Activated naive CD8-positive, alpha-beta T cell treated with anti-CD3 and anti-CD28 coated beads, Interleukin-2, amount 50 U/mL, for 24 hours (primary cell): ENCODE data around the gene TEX19.
A peak's percentile ranks its signal among the peaks of the same experiment; 100 is the strongest.

Source experiments
- ATAC-seq: fragments of 150-1000 bp; cut with Tn5 transposase; one replicate; pipeline ENCODE4 v1.10.0; 2021
- DNase-seq: peaks from one replicate; pipeline ENCODE4 v3.0.0; 2021
- H3K27ac Mint-ChIP-seq: one replicate; pipeline ENCODE4 v1.8.0; 2021; ENCODE audit warnings: mild to moderate bottlenecking, mixed read lengths
- H3K27me3 Mint-ChIP-seq: one replicate; pipeline ENCODE4 v1.8.0; 2021; ENCODE audit warnings: mixed read lengths
- H3K36me3 Mint-ChIP-seq: one replicate; pipeline ENCODE4 v1.8.0; 2021; ENCODE audit warnings: low read depth, mixed read lengths
- H3K4me1 Mint-ChIP-seq: one replicate; pipeline ENCODE4 v1.8.0; 2021; ENCODE audit warnings: mixed read lengths
- H3K4me3 Mint-ChIP-seq: one replicate; pipeline ENCODE4 v1.8.0; 2021; ENCODE audit warnings: mild to moderate bottlenecking, moderate library complexity, mixed read lengths
- H3K9me3 Mint-ChIP-seq: one replicate; pipeline ENCODE4 v1.8.0; 2021; ENCODE audit warnings: mixed read lengths

TEX19 gene

DNA sequence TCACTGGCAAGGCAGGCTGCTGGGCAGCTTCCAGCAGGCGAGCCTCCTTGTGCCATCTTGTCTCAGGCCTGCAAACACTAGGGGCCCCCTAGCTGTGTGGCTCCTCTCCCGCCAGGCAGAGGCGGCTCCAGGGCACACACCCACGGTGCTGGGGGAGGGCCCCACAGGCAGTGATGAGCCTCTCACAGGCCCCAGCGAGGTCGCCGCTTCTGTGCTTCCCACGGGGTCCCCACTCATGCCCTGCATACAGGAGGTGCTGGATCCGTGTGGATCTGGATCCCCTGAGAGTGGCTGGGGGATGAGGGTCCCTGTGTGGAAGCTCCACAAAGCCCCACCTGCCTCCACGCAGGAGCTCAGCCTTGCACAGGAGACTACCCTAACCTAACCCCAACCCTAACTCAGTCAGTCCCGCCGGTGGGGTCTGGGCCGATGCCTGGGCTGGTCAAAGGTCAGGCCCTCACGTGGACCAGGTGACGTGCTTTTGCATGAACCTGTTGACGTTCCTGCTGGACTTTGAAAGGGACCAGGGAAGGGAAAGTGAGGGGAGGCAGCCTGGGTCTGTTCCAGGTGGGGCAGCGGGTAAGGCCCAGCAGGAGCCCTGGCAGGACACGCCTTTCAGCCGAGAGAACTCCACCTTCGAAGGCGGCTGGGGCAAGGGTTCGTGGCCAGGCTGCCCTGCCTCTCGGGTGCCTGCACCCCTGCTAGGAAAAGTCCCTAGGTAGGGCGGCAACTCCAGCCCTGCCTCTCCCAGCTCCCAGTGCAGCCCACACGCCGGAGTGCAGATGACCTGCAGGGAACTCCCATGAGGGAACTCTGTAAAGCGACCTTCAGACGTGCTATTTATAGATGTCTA, 30.7 kb upstream of the TEX19 start:
- Mint-ChIP-seq H3K4me3 (no peak overlapping the region), H3K27me3 (peaks cover 8% of the 10 kb centered on the region), H3K27ac (no peak overlapping the region), H3K36me3 (no peaks in the 10 kb centered on the region), H3K4me1 (peaks cover 22% of the 10 kb centered on the region), H3K9me3 (no peaks in the 10 kb centered on the region)
- ATAC-seq (no peak), DNase-seq (no peak)

DNA sequence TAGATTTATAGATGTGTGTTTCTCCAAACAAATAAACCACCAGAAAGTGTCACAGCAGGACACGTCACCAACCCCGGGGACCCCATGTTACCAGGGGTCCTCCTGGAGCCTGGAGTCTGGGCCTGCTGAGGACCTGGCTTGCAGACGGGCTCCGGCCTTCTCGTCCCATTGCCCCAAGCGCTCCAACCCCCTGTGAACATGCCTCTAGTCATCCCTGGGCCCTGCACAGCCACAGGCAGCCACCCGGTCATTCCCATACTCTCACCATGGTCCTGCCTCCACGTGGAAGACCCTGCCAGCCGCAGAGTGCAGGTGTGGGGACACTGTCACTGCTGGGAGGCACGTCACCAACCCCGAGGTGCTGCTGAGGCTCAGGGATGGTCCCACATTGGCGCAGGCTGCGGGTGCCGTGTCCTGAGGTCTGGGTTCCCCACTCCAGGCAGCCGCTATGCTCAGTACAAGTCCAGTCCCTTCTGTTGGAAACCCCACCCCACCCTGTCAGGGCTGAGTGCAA, 30.0 kb upstream of the TEX19 start:
- Mint-ChIP-seq H3K27me3 (peaks cover 8% of the 10 kb centered on the region), H3K36me3 (no peaks in the 10 kb centered on the region), H3K4me1 (peaks cover 18% of the 10 kb centered on the region), H3K27ac (no peak overlapping the region), H3K4me3 (no peak overlapping the region), H3K9me3 (no peaks in the 10 kb centered on the region)
- no peak for DNase-seq
- no peak for ATAC-seq

DNA sequence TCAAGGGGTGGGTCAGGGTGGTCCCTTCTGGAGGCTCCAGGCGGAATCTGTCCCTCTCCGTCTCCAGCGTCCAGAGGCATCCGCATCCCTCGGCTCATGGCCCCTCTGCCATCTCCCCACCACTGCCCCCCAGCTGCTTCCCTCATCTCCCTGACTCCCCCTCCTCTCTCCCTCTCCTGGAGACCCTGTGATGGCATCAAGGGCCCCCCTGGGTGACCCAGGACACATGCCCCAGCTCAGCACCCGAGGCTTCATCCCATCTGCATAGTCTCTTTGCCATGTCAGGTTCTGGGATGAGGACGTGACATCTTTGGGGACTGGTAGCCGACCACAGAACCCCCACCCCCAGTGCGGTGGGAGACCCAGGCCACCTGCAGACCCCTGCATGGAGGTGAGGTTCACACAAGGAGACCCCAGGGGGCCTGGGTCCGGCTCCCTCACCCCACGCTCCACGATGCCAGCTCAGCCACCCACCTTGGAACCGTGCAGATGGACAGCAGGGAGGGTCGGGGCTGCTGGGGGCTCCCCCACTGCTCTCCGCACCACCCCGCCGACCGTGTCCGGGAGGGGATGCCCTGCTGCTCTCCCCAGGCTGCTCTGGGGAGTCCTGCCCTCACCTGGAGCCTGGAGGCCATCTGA, 29.2 kb upstream of the TEX19 start:
- ATAC-seq, result no peak
- H3K4me3 Mint-ChIP-seq, result no peak overlapping the region
- no peaks in the 10 kb centered on the region for H3K9me3 Mint-ChIP-seq
- H3K27me3 Mint-ChIP-seq, result peaks cover 8% of the 10 kb centered on the region
- no peak overlapping the region for H3K27ac Mint-ChIP-seq
- no peak for DNase-seq
- no peaks in the 10 kb centered on the region for H3K36me3 Mint-ChIP-seq
- peaks cover 21% of the 10 kb centered on the region for H3K4me1 Mint-ChIP-seq

DNA sequence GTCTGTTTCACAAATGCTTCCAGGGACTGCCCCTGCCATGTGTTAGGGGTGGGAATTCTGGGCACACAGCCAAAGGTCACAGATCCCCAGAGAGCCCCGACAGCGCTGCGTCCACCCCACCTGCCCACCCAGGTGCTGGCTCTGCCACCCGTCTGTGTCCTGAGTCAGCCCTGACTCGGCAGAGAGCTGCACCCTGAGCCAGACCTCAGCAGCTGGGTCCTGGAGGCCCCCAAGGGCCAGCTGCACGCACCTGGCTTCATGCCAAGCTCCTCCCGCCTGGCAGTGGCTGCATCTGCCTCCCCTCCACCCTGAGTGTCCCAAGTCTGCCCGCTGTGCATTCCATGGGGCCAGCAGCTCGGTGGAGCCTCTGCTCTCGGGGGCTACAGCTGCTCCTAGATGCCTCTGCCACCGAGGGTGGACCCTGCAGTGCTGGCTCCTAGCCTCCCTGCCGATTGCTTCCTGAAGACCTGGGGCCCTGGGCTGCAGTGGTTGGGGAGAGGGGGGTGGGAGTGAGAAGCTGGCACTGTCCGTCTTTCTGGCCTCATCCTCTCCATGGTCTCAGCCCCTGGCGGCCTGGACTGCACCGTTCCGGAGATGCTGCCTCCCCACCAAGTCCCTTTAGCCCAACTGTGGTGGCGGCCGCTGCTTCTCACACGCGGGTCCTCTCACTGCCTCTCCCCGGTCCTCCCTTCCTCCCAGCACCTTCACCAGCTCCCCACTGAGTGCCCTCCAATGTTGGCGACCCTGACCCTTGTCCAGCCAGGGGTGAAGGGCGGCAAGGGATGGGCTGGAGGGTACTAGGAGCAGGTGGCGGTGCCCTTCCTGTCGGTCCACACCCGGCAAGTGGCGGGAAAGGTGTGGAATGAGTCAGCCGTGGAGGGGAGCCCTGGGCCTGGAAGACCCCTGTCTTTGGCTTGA, 28.5 kb upstream of the TEX19 start:
- DNase-seq (no peak), ATAC-seq (no peak)
- Mint-ChIP-seq H3K4me3 (no peak overlapping the region), H3K36me3 (no peaks in the 10 kb centered on the region), H3K27me3 (peaks cover 10% of the 10 kb centered on the region), H3K27ac (no peak overlapping the region), H3K9me3 (no peaks in the 10 kb centered on the region), H3K4me1 (peaks cover 23% of the 10 kb centered on the region)

DNA sequence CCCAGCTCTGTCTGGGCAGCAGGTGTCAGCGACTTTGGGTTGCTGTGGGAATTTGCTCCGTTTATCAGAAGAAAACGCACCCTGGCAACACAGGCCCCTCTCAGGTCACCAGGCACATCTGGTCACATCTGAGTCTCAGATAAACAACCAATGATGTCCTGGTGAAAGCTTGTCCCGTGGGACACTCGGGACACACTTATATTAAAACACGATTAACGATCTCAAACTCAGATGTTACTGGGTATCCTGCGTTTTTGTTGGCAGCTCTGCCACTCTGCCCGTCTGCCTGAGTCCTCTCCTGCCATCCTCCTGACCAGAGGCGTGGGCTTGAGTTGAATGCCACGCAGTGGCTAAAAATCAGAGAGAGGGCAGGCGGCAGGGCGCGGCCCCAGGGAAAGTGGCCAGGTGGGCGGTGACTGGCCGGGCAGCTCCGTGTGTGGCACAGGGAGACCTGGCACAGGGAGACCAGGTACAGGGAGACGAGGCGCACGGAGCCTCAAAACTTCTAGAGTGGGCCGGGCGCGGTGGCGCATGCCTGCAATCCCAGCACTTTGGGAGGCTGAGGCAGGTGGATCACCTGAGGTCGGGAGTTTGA, 27.6 kb upstream of the TEX19 start:
- no peaks in the 10 kb centered on the region for H3K36me3 Mint-ChIP-seq
- peaks cover 24% of the 10 kb centered on the region for H3K4me1 Mint-ChIP-seq
- ATAC-seq, result no peak
- H3K9me3 Mint-ChIP-seq, result no peaks in the 10 kb centered on the region
- DNase-seq, result no peak
- no peak overlapping the region for H3K27ac Mint-ChIP-seq
- H3K4me3 Mint-ChIP-seq, result no peak overlapping the region
- peaks cover 10% of the 10 kb centered on the region for H3K27me3 Mint-ChIP-seq

DNA sequence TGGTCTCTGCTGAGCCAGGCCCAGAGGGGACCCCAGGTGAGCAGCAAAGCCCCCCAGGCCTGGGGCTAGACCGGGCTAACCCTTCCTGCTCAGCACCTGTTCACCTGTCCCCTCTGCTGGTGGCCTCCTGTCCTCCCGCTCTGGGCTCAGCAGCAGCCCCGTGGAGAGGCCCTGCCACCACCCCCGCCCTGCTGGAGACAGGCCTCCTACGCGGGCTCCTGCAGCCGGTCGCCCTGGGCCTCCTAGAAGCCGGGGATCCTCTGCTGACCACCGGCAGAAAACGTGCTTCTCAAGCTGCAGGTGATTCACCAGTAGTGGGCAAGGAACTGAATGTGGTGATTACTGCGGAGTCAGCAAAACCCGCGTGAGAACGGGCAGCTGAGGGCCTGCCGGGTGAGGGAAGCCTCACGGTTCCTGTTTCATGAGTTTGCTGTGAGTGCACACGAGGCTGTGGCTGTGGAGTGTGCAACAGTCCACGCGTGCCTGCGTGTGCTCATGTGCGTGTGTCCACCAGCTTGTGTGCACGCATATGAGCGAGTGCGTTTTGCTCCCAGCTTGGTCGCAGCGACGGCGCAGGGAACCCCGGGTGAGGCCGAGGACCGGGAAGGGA, 26.3 kb upstream of the TEX19 start:
- Mint-ChIP-seq H3K27ac (no peak overlapping the region), H3K27me3 (peaks cover 10% of the 10 kb centered on the region), H3K4me1 (peaks cover 24% of the 10 kb centered on the region), H3K4me3 (peak overlapping the region; percentile 71), H3K9me3 (no peaks in the 10 kb centered on the region), H3K36me3 (no peaks in the 10 kb centered on the region)
- DNase-seq (no peak), ATAC-seq (peak; percentile 20)

DNA sequence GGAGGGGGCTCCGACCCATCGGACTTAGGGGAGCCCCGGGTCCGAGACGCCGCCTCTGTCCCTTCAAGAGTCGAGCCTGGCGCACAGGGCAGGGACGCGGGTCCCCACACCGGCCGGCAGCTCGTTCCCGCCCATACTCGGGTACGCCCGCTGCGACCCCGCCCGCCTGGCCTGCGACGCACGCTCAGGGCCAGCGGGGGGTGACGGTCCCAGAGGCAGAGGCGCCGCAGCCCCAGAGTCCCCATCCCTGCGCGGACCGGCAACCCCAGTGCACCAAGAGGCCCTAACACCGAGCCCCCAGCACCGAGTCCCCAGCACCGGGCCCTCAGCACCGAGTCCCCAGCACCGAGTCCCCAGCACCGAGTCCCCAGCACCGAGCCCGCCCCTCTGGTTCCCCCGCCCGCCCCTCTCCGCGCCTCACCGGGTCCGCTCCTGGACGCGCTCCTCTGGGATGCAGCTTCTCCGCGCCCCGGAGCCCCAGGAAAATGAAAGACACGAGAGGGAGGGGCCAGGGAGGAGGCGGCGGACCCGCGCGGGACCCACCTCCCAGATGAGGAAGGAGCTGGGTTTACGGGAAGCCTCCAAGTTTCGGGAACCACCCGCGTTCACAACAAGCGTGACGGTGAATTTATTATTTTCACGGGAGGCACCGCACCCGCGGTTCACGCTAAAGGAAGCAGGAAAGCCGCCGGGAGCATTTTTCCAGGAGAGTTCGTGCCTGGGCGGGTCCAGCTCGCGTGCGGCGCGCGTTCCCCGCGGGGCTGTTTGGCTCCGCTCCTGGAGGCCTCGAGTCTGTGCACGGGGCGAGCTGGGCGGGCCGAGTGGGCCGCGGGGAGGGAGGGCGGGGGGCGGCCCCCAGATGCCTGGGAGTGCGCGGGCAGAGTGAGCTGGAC, 25.5 kb upstream of the TEX19 start, which contains the start of gene SECTM1:
Gene SECTM1 (minus strand): TSS at position 488 of the 893 bp plus-strand sequence. CDS start 6,526 bp downstream, outside the sequence.
- peaks cover 24% of the 10 kb centered on the region for H3K4me1 Mint-ChIP-seq
- DNase-seq (no peak), ATAC-seq (peak; percentile 22)
- H3K27me3 Mint-ChIP-seq, result peaks cover 10% of the 10 kb centered on the region
- H3K4me3 Mint-ChIP-seq, result peak within 1 kb of the TSS; percentile 77
- H3K27ac Mint-ChIP-seq, result no peak within 1 kb of the TSS
- no peaks in the 10 kb centered on the region for H3K9me3 Mint-ChIP-seq
- H3K36me3 Mint-ChIP-seq, result no peaks in the 10 kb centered on the region

DNA sequence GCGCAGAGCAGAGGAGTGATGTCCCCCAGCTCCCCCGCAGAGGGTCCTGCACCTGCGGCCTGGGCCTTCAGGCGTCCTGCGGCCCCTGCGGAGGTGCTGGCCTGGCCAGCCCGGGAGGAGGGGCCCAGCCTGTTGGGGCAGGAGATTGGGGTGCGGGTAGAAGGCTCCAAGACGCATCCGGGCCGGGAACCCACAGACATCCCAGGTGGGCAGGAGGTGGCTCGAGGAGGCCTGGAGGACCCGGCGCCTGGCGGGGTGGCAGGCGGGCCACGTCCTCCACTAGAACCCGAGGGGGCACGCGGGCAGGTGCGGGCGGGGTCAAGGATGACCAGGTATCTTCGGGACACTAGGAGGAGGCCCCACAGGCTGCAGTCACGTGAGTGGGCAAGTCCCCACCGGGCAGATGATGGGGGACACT, 24.8 kb upstream of the TEX19 start:
- no peaks in the 10 kb centered on the region for H3K36me3 Mint-ChIP-seq
- H3K27me3 Mint-ChIP-seq, result peaks cover 12% of the 10 kb centered on the region
- DNase-seq (no peak), ATAC-seq (no peak)
- H3K9me3 Mint-ChIP-seq, result no peaks in the 10 kb centered on the region
- peak overlapping the region; percentile 77 for H3K4me3 Mint-ChIP-seq
- peaks cover 28% of the 10 kb centered on the region for H3K4me1 Mint-ChIP-seq
- no peak overlapping the region for H3K27ac Mint-ChIP-seq

DNA sequence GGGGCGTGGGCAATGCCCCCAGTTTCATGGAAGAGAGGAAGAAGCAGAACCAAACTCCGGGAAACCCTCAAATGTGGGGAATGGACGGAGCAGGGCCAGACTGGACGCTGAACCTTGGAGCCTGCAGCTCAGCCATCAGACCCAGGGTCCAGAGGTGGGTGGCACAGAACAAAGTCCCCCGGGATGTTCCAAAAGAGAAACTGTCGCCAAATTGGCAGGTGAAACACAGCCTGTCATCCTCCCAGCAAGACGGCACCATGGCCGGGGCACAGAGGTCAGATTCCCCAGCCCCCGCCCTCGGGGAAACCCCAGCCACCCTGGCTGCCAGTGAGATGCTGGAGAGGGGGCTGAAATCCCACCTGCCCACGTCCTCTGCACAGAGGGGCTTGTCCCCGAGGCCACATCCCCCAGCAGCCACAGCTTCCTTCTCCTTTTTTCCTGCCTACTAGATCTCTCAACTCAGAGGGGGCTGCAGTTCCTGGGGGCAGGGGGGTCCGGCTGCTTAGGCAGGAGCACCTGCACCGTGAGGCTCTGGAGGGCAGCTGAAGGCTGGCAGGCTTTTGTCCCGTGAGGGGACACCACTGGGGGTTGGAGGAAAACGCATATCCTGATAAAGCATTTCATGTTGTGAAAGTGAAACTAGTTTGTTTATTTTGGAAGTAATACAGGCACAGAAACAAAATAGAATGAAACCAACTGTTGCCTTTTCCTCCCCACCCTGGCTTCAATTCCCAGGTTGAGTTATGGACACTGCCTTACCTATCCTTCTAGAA, 24.2 kb upstream of the TEX19 start:
- no peak for DNase-seq
- Mint-ChIP-seq H3K36me3 (no peaks in the 10 kb centered on the region), H3K27ac (peak overlapping the region; percentile 67), H3K9me3 (no peaks in the 10 kb centered on the region), H3K4me1 (peaks cover 29% of the 10 kb centered on the region), H3K27me3 (peaks cover 15% of the 10 kb centered on the region), H3K4me3 (peak overlapping the region; percentile 77)
- peak; percentile 10 for ATAC-seq

DNA sequence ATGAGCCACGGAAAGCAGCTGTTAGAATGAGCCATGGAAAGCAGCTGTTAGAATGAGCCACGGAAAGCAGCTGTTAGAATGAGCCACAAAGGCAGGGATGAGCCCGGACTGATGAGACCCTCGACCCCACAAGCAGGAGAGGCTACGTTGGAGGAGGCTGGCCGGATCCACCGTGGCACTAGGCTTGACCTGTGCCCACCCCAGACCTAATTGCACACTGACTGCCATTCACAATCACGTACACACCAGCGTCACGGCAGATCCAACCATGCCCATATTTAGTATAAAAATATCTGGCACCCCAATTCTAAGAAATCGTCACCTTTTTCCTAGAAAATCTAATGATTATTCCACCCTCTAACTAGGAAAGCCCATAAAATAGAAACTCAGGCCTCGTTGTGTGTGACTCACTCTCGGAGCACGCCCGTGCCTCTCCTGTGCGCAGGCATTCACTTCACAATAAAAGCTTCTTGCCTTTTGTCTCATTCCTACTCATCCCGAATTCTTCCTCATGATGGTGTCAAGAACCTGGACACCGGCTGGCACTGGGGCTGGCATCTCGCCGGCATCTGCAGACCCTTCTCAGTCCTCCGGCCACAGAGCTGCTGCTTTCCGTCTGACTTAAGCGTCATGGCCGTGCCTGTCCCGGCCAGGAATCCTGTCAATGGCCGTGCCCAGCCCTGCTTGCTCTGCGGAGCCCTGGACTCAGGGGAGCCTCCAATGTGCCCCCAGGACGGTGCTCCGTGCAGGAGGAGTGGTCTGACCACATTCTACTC, 20.0 kb upstream of the TEX19 start:
- no peak for ATAC-seq

DNA sequence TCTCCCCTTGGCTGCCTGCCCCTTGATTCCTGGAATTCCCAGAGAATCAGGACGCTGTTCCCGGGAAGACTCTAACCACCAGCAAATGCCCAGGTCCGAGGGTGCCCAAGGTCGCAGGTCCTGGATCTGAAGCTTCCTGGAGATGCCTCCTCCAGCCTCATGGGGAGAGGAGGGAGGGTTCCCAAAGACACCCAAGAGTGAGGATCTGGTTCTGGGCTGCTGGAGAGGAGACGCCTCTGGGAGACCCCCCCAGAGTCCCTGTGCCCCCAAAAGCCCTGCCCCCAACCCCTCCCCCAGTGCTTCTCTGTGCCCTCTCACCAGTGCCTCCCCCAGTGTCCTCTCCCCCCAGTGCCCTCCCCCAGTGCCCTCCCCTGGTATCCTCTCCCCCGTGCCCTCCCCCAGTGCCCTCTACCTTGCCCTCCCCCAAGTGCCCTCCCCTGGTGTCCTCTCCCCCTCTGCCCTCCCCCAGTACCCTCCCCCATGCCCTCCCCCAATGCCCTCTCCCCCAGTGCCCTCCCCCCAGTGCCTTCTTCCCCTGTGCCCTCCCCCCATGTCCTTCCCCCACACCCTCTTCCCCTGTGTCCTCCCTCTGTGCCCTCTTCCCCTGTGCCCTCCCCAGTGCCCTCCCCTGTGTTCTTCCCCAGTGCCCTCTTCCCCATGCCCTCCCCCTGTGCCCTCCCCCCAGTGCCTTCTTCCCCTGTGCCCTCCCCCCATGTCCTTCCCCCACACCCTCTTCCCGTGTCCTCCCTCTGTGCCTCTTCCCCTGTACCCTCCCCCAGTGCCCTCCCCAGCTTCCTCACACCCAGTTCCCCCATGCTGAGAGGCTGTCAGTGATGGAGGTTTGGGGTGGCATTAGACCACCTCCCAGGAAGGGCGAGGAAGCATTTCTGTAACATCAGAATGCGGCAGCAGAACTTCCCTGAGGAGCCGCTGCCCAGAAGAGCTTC, 19.1 kb upstream of the TEX19 start:
- no peak for DNase-seq
- Mint-ChIP-seq H3K9me3 (no peaks in the 10 kb centered on the region), H3K4me1 (peaks cover 13% of the 10 kb centered on the region), H3K27me3 (peaks cover 7% of the 10 kb centered on the region), H3K27ac (no peak overlapping the region), H3K4me3 (no peak overlapping the region), H3K36me3 (no peaks in the 10 kb centered on the region)
- no peak for ATAC-seq

More for the DNA sequence above, 20.0 kb upstream of the TEX19 start:
- Mint-ChIP-seq H3K4me3 (no peak overlapping the region), H3K4me1 (peaks cover 21% of the 10 kb centered on the region), H3K27me3 (peaks cover 7% of the 10 kb centered on the region), H3K27ac (no peak overlapping the region), H3K9me3 (no peaks in the 10 kb centered on the region), H3K36me3 (no peaks in the 10 kb centered on the region)
- DNase-seq, result no peak
